ENCODE data around the gene SPEG. TPM values are rescaled to one million over a fixed set of nuclear protein-coding genes. Genes with fewer than 3 reads are reported as not detected.

Gene SPEG
- total RNA-seq, 1 experiment from 2014 or later: 55.3 TPM

DNA sequence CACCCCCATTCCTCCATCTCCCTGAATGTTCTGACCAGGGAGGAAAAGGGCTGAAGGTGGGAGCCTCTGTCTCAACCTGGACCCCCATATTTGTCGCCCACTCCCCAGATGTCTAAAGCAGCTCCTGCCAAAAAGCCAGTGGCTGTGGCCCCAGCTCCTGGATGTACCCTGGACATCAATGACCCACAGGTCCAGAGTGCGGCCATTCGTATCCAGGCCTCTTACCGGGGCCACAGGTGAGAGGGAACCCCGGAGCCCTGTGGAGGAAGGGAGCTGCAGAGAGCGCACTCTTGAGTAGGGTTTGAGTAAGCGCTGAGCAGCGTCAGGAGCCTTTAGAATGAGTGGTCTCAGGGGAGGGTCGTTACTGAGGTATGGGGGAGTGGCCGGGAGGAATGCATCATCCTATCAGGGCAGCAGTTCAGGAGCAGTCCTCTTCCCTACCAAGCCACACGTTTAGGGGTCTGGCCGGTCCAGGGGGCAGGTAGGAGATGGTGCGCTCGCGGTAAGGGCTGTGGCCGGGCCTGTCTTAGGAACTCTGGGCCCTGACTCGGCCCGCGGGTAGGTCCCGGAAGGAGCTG, 61.7 kb downstream of the SPEG start:
- Mint-ChIP-seq H3K4me1 (peaks cover 47% of the 10 kb centered on the region), H3K27me3 (ENCODE audit: low read depth) (peaks cover 55% of the 10 kb centered on the region), H3K27ac (no peak overlapping the region), H3K9me3 (no peaks in the 10 kb centered on the region), H3K36me3 (no peaks in the 10 kb centered on the region), H3K4me3 (peak overlapping the region; percentile 98)
- CTCF ChIA-PET: interaction anchor here (0.6 to 35.9 kb wide), 22 partner anchors 12 to 425 kb away, joined by 3 to 2316 read pairs (median 8); partner anchors contain the start of genes ASIC4, CHPF, DNPEP and INHA
- ATAC-seq (no peak), DNase-seq (ENCODE audit: low spot score) (no peak)
- TF ChIP-seq USF1 (CRISPR knock-in tag; IDR thresholded peaks at IDR 0.05) (0 out of 2 replicates have a peak, but pooled peaks have one; percentile 15), SP1 (CRISPR knock-in tag; conservative IDR thresholded peaks at IDR 0.05) (no peak)
- TF ChIP-seq, protein P1, sequence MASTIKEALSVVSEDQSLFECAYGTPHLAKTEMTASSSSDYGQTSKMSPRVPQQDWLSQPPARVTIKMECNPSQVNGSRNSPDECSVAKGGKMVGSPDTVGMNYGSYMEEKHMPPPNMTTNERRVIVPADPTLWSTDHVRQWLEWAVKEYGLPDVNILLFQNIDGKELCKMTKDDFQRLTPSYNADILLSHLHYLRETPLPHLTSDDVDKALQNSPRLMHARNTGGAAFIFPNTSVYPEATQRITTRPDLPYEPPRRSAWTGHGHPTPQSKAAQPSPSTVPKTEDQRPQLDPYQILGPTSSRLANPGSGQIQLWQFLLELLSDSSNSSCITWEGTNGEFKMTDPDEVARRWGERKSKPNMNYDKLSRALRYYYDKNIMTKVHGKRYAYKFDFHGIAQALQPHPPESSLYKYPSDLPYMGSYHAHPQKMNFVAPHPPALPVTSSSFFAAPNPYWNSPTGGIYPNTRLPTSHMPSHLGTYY (CRISPR knock-in tag; IDR thresholded peaks at IDR 0.05): no peak
- POLR2A ChIA-PET: interaction anchor here (0.6 to 2.9 kb wide), 7 partner anchors 11 to 109 kb away, joined by 3 to 19 read pairs (median 4); partner anchors contain the start of genes ASIC4, DNPEP and STK11IP

DNA sequence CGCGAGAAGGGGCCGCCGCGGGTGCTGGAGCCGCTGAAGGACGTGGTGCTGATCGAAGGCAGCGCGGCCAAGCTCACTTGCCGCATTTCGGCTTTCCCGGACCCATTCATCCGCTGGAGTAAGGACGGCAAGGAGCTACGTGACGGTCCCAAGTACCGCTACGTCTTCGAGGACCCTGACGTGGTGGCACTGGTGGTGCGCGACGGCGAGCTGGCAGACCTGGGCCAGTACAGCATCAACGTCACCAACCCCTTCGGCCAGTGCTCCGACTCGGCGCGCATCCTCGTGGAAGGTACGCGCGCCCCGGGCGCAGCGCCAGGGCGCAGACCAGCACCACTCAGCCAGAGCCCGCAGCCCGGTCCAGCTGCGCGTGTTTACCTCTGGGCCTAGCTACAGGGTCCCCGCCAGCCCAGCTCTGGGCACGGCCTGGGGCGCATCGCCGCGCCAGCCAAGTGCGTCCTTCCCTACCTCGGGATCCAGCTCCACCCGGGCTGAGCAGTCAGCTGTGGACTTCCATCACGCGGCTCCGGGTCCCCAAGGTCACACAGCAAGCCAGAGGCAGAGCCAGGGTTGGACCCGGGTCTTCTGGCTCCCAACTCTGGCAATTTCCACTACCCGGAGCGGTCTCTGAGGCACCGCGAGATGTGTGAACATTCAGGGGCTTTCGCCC, 62.3 kb downstream of the SPEG start:
- no peak for ATAC-seq
- H3K4me1 Mint-ChIP-seq: peaks cover 53% of the 10 kb centered on the region
- peak; percentile 47 for DNase-seq (ENCODE audit: low spot score)
- TF ChIP-seq ZNF532 (CRISPR knock-in tag; IDR thresholded peaks at IDR 0.05; ENCODE audit: borderline replicate concordance) (no peak), SP1 (CRISPR knock-in tag; conservative IDR thresholded peaks at IDR 0.05) (no peak), ZNF423 (CRISPR knock-in tag; IDR thresholded peaks at IDR 0.05) (no peak), GABPB1 (CRISPR knock-in tag; IDR thresholded peaks at IDR 0.05) (no peak), ZNF138 (CRISPR knock-in tag; conservative IDR thresholded peaks at IDR 0.05) (0 out of 2 replicates have a peak, but pooled peaks have one; percentile 19), ZNF416 (CRISPR knock-in tag; IDR thresholded peaks at IDR 0.05) (no peak), RELA (CRISPR knock-in tag; IDR thresholded peaks at IDR 0.05; ENCODE audit: borderline replicate concordance) (no peak), ESRRA (CRISPR knock-in tag; IDR thresholded peaks at IDR 0.05; ENCODE audit: borderline replicate concordance) (no peak), CBFB (CRISPR knock-in tag; IDR thresholded peaks at IDR 0.05; ENCODE audit: low read depth) (no peak), SMAD4 (CRISPR knock-in tag; IDR thresholded peaks at IDR 0.05) (no peak), EMX1 (CRISPR knock-in tag; IDR thresholded peaks at IDR 0.05) (no peak)
- TF ChIP-seq, protein P2, sequence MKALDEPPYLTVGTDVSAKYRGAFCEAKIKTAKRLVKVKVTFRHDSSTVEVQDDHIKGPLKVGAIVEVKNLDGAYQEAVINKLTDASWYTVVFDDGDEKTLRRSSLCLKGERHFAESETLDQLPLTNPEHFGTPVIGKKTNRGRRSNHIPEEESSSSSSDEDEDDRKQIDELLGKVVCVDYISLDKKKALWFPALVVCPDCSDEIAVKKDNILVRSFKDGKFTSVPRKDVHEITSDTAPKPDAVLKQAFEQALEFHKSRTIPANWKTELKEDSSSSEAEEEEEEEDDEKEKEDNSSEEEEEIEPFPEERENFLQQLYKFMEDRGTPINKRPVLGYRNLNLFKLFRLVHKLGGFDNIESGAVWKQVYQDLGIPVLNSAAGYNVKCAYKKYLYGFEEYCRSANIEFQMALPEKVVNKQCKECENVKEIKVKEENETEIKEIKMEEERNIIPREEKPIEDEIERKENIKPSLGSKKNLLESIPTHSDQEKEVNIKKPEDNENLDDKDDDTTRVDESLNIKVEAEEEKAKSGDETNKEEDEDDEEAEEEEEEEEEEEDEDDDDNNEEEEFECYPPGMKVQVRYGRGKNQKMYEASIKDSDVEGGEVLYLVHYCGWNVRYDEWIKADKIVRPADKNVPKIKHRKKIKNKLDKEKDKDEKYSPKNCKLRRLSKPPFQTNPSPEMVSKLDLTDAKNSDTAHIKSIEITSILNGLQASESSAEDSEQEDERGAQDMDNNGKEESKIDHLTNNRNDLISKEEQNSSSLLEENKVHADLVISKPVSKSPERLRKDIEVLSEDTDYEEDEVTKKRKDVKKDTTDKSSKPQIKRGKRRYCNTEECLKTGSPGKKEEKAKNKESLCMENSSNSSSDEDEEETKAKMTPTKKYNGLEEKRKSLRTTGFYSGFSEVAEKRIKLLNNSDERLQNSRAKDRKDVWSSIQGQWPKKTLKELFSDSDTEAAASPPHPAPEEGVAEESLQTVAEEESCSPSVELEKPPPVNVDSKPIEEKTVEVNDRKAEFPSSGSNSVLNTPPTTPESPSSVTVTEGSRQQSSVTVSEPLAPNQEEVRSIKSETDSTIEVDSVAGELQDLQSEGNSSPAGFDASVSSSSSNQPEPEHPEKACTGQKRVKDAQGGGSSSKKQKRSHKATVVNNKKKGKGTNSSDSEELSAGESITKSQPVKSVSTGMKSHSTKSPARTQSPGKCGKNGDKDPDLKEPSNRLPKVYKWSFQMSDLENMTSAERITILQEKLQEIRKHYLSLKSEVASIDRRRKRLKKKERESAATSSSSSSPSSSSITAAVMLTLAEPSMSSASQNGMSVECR (CRISPR knock-in tag; IDR thresholded peaks at IDR 0.05; ENCODE audit: borderline replicate concordance): no peak
- TF ChIP-seq, protein P3, sequence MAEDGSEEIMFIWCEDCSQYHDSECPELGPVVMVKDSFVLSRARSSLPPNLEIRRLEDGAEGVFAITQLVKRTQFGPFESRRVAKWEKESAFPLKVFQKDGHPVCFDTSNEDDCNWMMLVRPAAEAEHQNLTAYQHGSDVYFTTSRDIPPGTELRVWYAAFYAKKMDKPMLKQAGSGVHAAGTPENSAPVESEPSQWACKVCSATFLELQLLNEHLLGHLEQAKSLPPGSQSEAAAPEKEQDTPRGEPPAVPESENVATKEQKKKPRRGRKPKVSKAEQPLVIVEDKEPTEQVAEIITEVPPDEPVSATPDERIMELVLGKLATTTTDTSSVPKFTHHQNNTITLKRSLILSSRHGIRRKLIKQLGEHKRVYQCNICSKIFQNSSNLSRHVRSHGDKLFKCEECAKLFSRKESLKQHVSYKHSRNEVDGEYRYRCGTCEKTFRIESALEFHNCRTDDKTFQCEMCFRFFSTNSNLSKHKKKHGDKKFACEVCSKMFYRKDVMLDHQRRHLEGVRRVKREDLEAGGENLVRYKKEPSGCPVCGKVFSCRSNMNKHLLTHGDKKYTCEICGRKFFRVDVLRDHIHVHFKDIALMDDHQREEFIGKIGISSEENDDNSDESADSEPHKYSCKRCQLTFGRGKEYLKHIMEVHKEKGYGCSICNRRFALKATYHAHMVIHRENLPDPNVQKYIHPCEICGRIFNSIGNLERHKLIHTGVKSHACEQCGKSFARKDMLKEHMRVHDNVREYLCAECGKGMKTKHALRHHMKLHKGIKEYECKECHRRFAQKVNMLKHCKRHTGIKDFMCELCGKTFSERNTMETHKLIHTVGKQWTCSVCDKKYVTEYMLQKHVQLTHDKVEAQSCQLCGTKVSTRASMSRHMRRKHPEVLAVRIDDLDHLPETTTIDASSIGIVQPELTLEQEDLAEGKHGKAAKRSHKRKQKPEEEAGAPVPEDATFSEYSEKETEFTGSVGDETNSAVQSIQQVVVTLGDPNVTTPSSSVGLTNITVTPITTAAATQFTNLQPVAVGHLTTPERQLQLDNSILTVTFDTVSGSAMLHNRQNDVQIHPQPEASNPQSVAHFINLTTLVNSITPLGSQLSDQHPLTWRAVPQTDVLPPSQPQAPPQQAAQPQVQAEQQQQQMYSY (CRISPR knock-in tag; IDR thresholded peaks at IDR 0.05): 0 out of 2 replicates have a peak, but pooled peaks have one; percentile 8

More for the DNA sequence above, 62.3 kb downstream of the SPEG start:
- POLR2A ChIA-PET: interaction anchor here (0.6 to 2.9 kb wide), 6 partner anchors 10 to 109 kb away, joined by 3 to 19 read pairs (median 4); partner anchors contain the start of genes ASIC4, DNPEP and STK11IP
- H3K36me3 Mint-ChIP-seq: no peaks in the 10 kb centered on the region
- H3K4me3 Mint-ChIP-seq: peak overlapping the region; percentile 98
- H3K27ac Mint-ChIP-seq: no peak overlapping the region
- H3K9me3 Mint-ChIP-seq: no peaks in the 10 kb centered on the region
- peaks cover 54% of the 10 kb centered on the region for H3K27me3 Mint-ChIP-seq (ENCODE audit: low read depth)
- CTCF ChIA-PET: interaction anchor here (0.6 to 35.9 kb wide), 12 partner anchors 12 to 425 kb away, joined by 3 to 2316 read pairs (median 10); partner anchors contain the start of genes ASIC4, CHPF, DNPEP and SPEG
